ENCODE results near the gene MTARC2. TPM values are rescaled to one million over a fixed set of nuclear protein-coding genes. Genes with fewer than 3 reads are reported as not detected.

Gene MTARC2
- total and polyA plus RNA-seq, 2 of the 4 experiments (the other 2 are of a cell fraction), result 0.36 to 2.6 TPM

DNA sequence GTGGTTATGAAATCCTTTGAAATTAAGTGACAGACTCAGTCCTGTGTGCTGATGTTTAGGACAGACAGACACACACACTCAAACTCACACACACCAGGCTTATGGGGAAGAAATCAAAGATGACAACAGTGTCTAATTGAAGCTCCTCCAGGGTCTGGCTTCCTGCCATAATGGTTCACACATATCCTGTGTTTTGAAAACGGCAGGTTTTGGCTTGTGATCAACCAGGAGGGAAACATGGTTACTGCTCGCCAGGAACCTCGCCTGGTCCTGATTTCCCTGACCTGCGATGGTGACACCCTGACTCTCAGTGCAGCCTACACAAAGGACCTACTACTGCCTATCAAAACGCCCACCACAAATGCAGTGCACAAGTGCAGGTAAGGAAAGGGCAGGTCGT is 43.2 kb downstream of the MTARC2 start:
- TF ChIP-seq FOS (IDR thresholded peaks at IDR 0.05; ENCODE audit: low read depth, low read length) (no peak), MAFK (IDR thresholded peaks at IDR 0.05; ENCODE audit: low read depth, low read length) (no peak), SMC3 (IDR thresholded peaks at IDR 0.05; ENCODE audit: low read depth, low read length) (no peak), RFX5 (IDR thresholded peaks at IDR 0.05; ENCODE audit: low read depth, low read length) (no peak), POLR2A (IDR thresholded peaks at IDR 0.05; ENCODE audit: low read depth, low read length) (no peak), MXI1 (IDR thresholded peaks at IDR 0.05; ENCODE audit: borderline replicate concordance, low read depth, low read length) (no peak), NFE2L2 (IDR thresholded peaks at IDR 0.05; ENCODE audit: low read depth, low read length) (no peak), RCOR1 (IDR thresholded peaks at IDR 0.05; ENCODE audit: insufficient replicate concordance, low read length) (no peak), CHD1 (IDR thresholded peaks at IDR 0.05; ENCODE audit: low read depth, low read length) (no peak), CEBPB (IDR thresholded peaks at IDR 0.05; ENCODE audit: low read depth, low read length) (no peak), MAZ (IDR thresholded peaks at IDR 0.05; ENCODE audit: borderline replicate concordance, low read depth, low read length) (no peak), RAD21 (IDR thresholded peaks at IDR 0.05; ENCODE audit: low read length) (no peak), BHLHE40 (IDR thresholded peaks at IDR 0.05; ENCODE audit: low read depth, low read length) (no peak)
- TF ChIP-seq, protein P1, sequence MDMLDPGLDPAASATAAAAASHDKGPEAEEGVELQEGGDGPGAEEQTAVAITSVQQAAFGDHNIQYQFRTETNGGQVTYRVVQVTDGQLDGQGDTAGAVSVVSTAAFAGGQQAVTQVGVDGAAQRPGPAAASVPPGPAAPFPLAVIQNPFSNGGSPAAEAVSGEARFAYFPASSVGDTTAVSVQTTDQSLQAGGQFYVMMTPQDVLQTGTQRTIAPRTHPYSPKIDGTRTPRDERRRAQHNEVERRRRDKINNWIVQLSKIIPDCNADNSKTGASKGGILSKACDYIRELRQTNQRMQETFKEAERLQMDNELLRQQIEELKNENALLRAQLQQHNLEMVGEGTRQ (IDR thresholded peaks at IDR 0.05; ENCODE audit: low read depth, low read length), result no peak
- TF ChIP-seq, protein P2, sequence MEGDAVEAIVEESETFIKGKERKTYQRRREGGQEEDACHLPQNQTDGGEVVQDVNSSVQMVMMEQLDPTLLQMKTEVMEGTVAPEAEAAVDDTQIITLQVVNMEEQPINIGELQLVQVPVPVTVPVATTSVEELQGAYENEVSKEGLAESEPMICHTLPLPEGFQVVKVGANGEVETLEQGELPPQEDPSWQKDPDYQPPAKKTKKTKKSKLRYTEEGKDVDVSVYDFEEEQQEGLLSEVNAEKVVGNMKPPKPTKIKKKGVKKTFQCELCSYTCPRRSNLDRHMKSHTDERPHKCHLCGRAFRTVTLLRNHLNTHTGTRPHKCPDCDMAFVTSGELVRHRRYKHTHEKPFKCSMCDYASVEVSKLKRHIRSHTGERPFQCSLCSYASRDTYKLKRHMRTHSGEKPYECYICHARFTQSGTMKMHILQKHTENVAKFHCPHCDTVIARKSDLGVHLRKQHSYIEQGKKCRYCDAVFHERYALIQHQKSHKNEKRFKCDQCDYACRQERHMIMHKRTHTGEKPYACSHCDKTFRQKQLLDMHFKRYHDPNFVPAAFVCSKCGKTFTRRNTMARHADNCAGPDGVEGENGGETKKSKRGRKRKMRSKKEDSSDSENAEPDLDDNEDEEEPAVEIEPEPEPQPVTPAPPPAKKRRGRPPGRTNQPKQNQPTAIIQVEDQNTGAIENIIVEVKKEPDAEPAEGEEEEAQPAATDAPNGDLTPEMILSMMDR (conservative IDR thresholded peaks at IDR 0.05; ENCODE audit: low read depth, low read length), result no peak
- TF ChIP-seq, protein P3, sequence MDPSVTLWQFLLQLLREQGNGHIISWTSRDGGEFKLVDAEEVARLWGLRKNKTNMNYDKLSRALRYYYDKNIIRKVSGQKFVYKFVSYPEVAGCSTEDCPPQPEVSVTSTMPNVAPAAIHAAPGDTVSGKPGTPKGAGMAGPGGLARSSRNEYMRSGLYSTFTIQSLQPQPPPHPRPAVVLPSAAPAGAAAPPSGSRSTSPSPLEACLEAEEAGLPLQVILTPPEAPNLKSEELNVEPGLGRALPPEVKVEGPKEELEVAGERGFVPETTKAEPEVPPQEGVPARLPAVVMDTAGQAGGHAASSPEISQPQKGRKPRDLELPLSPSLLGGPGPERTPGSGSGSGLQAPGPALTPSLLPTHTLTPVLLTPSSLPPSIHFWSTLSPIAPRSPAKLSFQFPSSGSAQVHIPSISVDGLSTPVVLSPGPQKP (IDR thresholded peaks at IDR 0.05; ENCODE audit: borderline replicate concordance, low read depth, low read length), result no peak
- no peaks in the 10 kb centered on the region for H3K4me1 ChIP-seq (ENCODE audit: control insufficient read depth, insufficient read depth, low read length)
- no peaks in the 10 kb centered on the region for H3K27me3 ChIP-seq (ENCODE audit: control insufficient read depth, insufficient read depth, low read length)
- H4K91ac ChIP-seq (ENCODE audit: insufficient read depth, low read depth, low read length), result no peak overlapping the region
- WGBS, 2 experiments (ENCODE audit: extremely low coverage in 2 of 2, insufficient read length in 1 of 2), result no CpG with 5 or more reads among the region's 6 CpGs
- no peak overlapping the region for H2AK9ac ChIP-seq (replicated peaks; ENCODE audit: low read depth, low read length, poor library complexity)
- no peak overlapping the region for H3K56ac ChIP-seq (ENCODE audit: extremely low read depth, insufficient read depth, low read length)
- H2BK120ac ChIP-seq (ENCODE audit: low read depth, low read length), result no peak overlapping the region
- no peaks in the 10 kb centered on the region for H3K9me1 ChIP-seq (ENCODE audit: insufficient read depth, low read length)
- no peak overlapping the region for H3K9ac ChIP-seq (ENCODE audit: low read depth, low read length)
- no peak overlapping the region for H3K23ac ChIP-seq (ENCODE audit: low read depth, low read length)
- no peak overlapping the region for H3K4me3 ChIP-seq (ENCODE audit: insufficient read depth, low read depth, low read length)
- no peak overlapping the region for H2AFZ ChIP-seq (replicated peaks; ENCODE audit: low read length, poor library complexity)
- H3K36me3 ChIP-seq (ENCODE audit: control insufficient read depth, insufficient read depth, low read length), result no peaks in the 10 kb centered on the region
- H3K79me1 ChIP-seq (ENCODE audit: low read depth in 1 of 2, low read length in 2 of 2), result no peaks in the 10 kb centered on the region
- CTCF ChIA-PET, result no interaction called here
- H3K9me3 ChIP-seq (ENCODE audit: control insufficient read depth, insufficient read depth, low read length), result no peaks in the 10 kb centered on the region
- H3K4ac ChIP-seq (ENCODE audit: low read depth, low read length), result no peak overlapping the region
- ATAC-seq (ENCODE audit: low read depth) (no peak), DNase-seq (no peak)
- H2BK20ac ChIP-seq (ENCODE audit: low read depth, low read length), result no peak overlapping the region
- dilution Hi-C loops (cut with HindIII; ENCODE audit: low sequenced_read_pairs, unreplicated experiment), result no loop called here
- no peak overlapping the region for H2BK15ac ChIP-seq (ENCODE audit: low read depth, low read length)
- no peak overlapping the region for H3K14ac ChIP-seq (replicated peaks; ENCODE audit: low read depth, low read length)
- POLR2A ChIA-PET (ENCODE audit: unreplicated experiment), result no interaction called here
- no peaks in the 10 kb centered on the region for H4K20me1 ChIP-seq (ENCODE audit: insufficient read depth, low read length)
- in situ Hi-C loops (cut with MboI; ENCODE audit: low sequenced_read_pairs), result no loop called here
- intact Hi-C loops (cut with micrococcal nuclease), result no loop called here
- no peak overlapping the region for H3K18ac ChIP-seq (ENCODE audit: low read depth, low read length)
- no peak overlapping the region for H4K5ac ChIP-seq (ENCODE audit: low read depth, low read length)
- no peak overlapping the region for H3K4me2 ChIP-seq (ENCODE audit: low read depth, low read length)
- H3K27ac ChIP-seq (ENCODE audit: insufficient read depth, low read length), result no peak overlapping the region
- no peak overlapping the region for H4K8ac ChIP-seq (ENCODE audit: low read depth in 2 of 2, low read length in 2 of 2)
- H2AK5ac ChIP-seq (ENCODE audit: low read depth, low read length), result no peak overlapping the region
- BruUV-seq (replicated peaks), result no TSS peak
- no peak overlapping the region for H2BK5ac ChIP-seq (ENCODE audit: low read depth, low read length, poor library complexity, severe bottlenecking)
